SK-N-DZ (cell line): Measurements from ENCODE around the gene CD27.

Experiments
- DNase-seq: peaks from one replicate; pipeline ENCODE4 v3.0.0-alpha.2; 2015; ENCODE audit warnings: low spot score

Gene CD27

DNA sequence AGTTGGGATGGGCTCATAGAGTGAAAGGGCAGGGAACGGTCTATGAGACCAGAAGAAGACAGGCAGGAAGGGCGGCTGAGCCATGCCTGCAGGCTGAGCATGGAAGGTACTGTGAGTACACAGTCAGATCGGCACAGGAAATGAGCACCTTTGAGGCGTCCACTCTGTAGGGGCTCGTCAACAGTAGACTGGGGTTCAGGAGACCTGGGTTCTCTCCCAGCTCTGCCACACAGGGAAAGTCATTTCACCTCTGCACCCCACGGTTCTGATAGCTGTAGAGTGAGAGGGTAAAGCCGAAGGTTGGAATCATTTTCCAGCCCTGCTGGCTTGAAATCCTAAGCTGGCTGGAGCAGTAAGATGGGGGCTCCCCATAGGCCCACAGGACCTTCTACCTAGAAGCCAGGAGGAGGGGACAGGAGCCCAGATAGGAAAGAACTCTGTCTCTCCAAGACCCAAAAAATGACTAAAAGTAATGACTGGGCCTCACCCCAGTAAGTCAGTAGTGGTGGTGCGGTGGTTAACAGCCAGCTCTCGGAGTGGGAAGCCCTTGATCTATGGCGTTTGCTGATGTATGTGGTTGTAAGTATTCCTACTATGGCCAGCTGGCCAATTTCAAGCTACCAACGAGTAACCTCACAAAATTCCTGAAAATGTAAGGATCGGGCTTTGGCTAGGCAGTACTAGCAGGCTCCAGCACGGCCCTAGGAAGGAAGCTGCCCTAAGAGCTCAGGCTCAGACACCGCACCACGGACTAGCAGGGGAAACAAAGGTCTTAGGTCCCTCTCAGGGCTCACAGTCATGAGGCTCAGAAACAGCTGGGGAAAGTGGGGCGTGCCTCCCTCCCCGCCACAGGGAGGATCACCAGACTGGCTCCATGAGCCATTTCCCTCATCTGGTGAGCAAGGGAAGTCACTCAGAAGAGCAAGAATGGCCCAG is 10.3 kb upstream of the CD27 start:
- DNase-seq, result no peak

- DNase-seq, result no peak
Measured at GRCh38 chr12:6435961-6436715, 8.6 kb upstream of the CD27 start.

- no peak for DNase-seq
Measured at GRCh38 chr12:6437586-6437985, 7.2 kb upstream of the CD27 start.

- DNase-seq, result no peak
Measured at GRCh38 chr12:6438345-6438744, 6.4 kb upstream of the CD27 start.

DNA sequence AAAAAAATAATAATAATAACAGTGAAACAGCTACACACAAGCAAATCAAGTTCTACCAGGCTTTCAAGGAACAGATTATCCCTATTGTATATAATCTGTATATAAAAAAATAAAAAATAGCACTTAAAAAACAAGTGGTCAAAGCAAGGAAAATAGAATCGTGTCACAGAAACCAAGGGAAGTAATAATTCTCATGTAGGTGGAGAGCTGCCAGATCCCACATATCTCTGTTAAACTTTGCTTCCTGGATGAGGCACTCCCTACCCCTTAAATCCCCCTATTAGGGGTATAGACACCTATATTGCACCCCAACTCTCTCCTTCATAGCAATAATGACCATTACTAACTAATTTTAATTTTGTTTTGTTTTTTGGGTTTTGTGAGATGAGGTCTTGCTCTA is 4.4 kb upstream of the CD27 start:
- DNase-seq, result no peak

DNA sequence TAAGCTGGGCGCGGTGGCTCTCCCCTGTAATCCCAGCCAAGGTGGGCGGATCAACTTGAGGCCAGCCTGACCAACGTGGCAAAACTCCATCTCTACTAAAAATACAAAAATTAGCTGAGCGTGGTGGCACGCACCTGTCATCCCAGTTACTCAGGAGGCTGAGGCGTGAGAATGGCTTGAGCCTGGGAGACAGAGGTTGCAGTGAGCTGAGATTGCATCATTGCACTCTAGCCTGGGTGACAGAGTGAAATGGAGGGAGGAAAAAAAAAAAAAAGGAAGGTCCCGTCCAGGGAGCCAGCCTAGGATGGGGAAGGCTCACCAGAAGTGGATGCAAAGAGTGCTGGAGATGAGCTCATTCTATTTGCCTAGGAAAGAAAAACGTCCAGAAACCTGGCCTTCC is 1.9 kb upstream of the CD27 start:
- DNase-seq, result no peak

GRCh38 chr12:6443361-6443983 is 1.3 kb upstream of the CD27 start:
- DNase-seq, result no peak

DNA sequence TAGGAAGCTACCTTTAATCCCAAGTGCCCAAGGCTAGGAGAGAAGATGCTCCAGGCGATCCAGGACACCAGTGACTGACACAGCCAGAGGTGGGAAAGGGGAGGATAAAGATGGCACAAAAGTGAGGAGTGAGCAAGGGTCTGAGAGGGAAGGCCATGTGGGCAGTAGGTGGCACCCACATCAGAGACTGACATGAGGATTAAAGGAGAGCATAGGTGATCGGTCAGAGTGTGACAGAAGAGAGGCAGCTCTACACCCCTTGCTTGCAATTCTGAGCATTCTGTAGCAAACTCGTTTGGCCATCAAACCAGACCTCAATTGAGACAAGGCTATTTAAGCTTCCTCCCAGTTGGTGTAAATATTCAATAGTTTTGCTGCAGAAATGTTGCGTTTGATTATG is 724 bp upstream of the CD27 start:
- no peak for DNase-seq

DNA sequence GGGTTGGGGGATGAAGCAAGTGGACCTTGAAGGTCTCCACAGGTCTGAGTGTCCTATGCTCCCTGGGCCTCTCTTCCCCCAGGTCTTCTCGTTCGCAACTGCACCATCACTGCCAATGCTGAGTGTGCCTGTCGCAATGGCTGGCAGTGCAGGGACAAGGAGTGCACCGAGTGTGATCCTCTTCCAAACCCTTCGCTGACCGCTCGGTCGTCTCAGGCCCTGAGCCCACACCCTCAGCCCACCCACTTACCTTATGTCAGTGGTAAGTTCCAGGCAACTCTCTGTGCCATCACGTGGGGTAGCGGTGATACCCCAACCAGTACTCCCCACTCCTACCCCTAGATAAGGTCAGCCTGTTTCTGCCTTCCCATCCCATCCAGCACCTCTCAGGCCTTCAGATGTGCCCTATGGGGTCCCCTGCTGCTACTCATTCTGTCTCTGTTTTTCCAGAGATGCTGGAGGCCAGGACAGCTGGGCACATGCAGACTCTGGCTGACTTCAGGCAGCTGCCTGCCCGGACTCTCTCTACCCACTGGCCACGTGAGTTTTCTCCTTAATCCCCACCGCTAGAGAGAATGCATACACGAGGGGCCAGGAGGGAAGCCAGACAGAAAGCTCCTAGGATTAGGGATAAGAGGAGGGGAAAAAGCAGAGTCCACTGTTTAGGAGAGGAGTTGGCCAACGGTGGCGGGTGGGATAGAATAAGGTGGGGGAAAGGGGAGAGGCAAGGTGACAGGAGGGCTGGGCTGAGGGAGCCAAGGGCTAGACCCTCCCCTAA is 5.5 kb downstream of the CD27 start:
- no peak for DNase-seq

GRCh38 chr12:6450869-6451347 is 6.2 kb downstream of the CD27 start:
- DNase-seq, result no peak

DNA sequence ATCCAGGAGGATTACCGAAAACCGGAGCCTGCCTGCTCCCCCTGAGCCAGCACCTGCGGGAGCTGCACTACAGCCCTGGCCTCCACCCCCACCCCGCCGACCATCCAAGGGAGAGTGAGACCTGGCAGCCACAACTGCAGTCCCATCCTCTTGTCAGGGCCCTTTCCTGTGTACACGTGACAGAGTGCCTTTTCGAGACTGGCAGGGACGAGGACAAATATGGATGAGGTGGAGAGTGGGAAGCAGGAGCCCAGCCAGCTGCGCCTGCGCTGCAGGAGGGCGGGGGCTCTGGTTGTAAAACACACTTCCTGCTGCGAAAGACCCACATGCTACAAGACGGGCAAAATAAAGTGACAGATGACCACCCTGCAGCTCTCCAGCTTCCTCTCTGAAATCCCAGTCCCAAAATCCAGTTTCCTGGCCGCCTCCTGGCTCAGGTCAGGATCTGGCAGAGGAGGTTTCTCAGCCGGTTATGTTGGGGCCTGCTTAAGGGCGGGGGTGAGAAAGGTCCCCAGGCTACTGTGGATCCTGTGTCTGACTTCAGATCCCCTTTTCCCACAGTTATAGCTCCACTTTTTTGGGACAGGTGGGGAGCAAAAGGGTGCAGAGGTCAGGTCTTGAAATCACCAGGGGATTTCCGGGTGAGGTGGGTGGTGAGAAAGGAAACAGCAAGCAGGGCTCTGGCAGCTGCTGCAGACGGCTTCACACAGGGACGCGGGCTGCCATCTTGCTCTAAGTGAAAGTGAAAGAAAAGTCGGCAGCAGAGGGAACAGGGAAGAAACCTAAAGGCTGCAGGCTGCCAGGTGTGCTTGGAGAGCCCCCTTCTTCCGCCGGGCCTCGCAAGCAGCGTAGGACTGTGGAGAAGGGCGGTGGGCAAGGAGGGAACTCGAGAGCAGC is 6.8 kb downstream of the CD27 start, which contains the start of gene TAPBPL:
TAPBPL (plus strand) TSS at position 695 of the 897 bp plus-strand sequence. CDS start 207 bp downstream, outside the sequence.
- peak; percentile 96 for DNase-seq

DNA sequence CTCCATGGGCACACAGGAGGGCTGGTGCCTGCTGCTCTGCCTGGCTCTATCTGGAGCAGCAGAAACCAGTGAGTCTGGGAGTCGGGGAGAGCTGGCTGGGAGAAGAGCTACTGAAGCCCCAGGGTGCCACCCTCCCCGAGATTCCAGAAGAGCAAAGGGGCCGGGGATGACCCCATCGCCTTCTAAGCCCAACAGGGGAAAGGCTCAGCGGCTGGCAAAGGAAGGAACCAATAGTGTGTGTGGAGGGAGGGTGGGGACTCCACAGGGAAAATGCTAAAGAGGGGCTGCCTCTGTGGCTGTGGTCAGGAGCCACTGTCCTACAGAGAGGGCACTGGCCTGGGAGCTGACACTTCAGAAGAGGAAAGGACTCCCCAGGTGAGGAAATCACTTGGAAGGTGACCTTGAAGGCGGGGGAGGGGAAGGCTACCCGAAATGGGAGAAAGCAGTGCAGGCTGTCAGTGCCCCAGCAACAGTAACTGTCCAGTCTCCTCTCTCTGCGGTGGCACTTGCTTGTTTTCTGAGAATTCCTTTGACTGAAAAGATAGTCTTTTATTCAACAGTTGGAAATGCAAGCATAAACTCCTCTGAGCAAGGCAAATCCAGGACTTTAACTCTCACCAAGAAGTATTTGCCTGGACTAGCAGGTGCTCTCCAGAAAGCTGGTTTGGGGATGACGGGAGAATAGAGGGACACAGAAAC is 7.6 kb downstream of the CD27 start:
- DNase-seq, result no peak

DNA sequence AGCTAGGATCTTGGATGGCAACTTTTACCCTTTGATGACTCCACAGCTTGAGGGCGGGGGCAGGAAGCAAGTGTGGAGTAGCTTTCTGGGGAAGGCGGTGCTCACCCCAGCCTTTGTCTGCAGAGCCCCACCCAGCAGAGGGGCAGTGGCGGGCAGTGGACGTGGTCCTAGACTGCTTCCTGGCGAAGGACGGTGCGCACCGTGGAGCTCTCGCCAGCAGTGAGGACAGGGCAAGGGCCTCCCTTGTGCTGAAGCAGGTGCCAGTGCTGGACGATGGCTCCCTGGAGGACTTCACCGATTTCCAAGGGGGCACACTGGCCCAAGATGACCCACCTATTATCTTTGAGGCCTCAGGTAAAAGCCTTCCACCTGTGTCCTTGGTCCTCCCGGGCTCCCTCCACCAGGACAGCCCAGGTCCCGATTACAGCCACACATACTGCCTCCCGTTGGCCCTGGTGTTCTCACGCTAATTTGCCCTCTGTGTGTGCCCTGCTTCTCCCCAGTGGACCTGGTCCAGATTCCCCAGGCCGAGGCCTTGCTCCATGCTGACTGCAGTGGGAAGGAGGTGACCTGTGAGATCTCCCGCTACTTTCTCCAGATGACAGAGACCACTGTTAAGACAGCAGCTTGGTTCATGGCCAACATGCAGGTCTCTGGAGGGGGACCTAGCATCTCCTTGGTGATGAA is 8.3 kb downstream of the CD27 start:
- DNase-seq, result no peak

- DNase-seq, result no peak
Measured at GRCh38 chr12:6457220-6457945, 12.6 kb downstream of the CD27 start.

DNA sequence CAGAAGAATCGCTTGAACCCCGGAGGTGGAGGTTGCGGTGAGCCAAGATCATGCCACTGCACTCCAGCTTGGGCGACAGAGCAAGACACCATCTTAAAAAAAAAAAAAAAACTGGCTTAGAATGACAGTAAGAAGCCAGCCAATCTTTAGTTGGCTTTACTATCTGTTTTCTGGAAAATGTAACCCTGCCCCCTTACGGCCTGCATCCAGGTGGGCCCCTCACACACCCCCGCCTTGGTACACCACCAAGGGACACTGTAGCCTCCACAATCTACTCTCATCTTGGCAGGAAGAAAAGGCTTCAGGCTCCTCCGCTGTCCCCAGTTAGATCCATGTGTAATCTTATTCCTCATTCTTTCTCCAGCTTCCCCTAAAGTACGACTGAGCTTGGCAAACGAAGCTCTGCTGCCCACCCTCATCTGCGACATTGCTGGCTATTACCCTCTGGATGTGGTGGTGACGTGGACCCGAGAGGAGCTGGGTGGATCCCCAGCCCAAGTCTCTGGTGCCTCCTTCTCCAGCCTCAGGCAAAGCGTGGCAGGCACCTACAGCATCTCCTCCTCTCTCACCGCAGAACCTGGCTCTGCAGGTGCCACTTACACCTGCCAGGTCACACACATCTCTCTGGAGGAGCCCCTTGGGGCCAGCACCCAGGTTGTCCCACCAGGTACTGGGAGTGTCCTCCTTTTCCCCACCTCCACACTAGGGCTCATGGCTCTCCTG is 13.7 kb downstream of the CD27 start:
- no peak for DNase-seq

DNA sequence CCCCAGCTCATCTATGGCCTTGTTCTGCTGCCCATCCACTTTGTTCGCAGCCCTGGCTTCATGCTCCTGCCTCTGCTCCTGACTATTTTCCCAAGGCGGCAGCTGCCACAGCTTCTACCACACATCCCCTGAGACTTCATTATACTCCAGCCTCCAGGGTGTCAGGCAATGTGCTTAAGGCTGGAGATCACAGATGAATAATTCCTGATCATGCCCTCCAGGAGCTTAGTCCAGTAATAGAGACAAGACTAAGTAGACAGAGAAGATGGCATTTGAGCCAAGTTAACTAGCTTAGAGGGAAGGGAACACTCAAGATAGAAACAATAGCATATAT is 14.2 kb downstream of the CD27 start:
- DNase-seq, result no peak

- no peak for DNase-seq
Measured at GRCh38 chr12:6460751-6461371, 16.1 kb downstream of the CD27 start.
